Raji (cell line): ENCODE results near the gene HNRNPC.

ENCODE experiments used
- POLR2A ChIP-seq: IDR thresholded peaks from 2 replicates; pipeline ENCODE4 v1.6.1; 2011; ENCODE audit warnings: low read depth, low read length, control low read depth; ENCODE audit not compliant: insufficient read depth

Gene HNRNPC

DNA sequence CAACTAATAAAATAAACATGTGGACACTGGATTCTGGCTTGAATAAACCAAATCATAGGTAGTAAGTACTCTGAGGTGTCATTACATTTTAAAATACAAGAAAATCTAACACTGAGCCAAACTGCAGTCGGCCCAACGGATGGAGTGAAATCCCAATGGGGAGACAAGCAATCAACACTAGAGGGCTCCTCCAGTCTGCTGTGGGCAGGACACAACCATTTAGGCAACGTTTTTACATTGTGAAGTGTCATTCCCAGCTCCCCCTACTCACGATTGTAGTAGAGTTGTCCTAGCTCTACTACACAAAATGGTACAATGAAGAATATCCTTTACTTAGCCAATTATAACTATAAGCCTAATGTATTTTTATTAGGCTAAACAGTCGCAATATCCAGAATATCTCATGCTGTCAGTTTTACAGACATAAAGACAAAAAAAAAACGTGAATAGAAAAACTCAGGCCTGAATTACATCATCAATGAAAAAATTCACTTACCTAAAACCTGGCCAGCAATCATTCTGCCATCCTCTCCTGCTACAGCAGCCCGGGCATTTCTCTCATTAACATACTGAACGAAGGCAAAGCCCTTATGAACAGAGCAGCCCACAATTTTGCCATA, 35.7 kb downstream of the HNRNPC start:
- TF ChIP-seq POLR2A: no peak

DNA sequence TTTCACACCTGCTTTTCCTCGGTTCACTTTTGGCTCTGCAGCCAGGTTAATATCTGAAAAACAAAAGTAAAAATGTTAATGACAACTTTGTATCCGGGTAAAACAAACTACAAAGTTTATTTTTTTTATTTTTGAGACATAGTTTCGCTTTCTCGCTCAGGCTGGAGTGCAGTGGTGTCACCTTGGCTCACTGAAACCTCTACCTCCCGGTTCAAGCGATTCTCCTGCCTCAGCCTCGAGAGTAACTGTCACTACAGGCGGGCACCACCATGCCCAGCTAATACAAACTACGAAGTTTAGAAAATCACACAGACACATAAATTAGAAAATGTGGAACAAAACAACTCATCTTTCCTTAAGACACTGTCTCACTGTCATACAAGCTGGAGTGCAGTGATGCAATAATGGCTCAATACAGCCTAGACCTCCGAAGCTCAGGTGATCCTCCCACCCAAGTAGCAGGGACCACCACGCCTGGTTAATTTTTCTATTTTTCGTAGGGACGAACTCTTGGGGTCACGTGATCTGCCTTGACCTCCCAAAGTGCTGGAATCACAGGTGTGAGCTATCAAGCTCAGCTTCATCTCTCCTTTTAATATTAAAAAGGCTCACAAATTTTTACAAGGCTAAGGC, 38.1 kb downstream of the HNRNPC start:
- TF ChIP-seq POLR2A: no peak

DNA sequence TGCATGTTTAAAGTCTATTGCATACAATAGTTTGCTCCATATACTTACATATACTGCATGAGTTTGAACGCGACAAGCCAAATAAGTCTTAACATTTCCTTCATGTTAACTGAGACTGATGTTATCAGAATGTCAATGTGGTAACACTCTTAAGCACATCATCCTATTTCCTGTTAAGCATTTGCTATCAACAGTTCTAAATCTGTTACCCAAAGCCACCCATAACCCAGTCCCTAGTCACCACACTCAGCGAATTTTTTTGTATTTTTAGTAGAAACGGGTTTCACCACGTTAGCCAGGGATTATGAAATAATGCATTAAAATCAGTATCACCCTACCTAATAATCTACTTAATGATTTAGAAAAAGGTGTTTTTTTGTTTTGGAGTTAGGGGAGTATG, 39.4 kb downstream of the HNRNPC start:
- no peak for TF ChIP-seq POLR2A

DNA sequence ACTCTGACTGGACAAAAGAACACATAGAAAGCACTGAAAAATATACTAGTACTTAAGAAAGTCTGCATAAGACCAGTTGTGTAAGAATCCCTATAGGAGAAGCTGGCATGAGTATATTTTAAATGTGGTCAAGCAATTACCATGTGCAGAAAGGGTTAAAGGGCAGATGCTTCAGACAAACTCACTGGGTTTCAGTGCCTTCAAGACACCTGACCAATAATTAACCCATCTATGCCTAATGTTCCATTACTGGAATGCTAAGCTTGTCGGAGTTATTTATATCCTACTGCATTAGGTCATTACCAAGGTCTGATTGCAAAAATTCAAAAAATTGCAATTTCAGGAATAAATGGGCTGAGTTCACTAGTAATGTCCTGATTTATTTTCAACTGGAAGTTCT, 41.3 kb downstream of the HNRNPC start:
- TF ChIP-seq POLR2A: no peak

DNA sequence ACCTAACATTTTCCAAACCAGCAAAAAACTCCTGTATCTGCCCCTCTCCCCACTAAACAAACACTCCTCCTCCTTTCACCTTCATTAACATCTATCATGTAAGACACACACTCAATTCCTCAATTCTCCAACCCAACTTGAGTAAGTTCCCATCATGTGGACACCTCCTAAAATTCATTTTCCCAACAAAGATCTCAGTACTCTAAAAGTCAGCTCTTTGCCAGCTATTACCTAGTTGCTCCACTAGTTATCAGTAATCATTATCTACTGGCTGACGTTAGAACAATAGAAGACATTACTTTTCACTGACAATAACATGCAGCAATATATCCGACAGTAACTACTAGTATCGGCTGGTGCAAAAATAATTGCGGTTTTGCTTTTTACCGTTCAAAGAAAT, 42.1 kb downstream of the HNRNPC start:
- TF ChIP-seq POLR2A: no peak

DNA sequence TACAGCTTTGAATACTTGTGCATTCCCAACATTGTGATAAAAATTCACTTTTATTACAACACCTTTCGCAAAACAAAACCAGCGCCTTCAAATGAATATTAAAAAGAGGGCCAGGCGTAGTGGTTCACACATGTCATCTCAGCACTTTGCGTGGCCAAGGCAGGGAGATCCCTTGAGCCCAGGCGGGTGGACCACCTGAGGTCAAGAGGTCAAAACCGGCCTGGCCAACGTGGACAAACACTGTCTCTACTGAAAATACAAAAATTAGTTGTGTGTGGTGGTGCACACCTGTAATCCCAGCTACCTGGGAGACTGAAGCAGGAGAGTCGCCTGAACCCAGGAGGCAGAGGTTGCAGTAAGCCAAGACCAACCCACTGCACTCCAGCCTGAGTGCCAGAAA, 42.8 kb downstream of the HNRNPC start:
- TF ChIP-seq POLR2A: no peak

DNA sequence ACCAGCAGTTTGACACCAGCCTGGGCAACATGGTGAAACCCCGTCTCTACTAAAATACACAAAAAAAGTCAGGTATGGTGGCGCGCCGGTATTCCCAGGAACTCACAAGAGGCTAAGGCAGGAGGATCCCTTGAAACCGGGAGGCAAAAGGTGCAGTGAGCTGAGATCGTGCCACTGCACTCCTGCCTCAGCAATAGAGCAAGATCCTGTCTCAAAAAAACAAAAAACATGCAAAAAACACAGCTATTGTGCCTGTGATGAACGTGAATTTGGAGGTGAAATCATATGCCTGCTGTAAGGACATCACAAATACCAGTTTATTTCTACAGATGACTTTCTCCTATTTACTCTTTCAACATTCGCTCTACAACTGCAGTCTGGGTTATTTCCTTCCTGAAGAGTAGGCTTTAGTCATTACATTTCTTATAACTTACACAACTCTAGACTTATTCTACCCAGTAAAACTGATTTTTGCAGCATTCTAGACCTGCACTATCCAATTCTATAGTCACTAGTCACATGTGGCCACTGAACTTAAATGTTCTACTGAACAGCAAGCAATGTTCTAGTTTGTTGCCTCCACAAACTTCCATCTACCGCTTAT, 48.3 kb downstream of the HNRNPC start:
- TF ChIP-seq POLR2A: no peak

DNA sequence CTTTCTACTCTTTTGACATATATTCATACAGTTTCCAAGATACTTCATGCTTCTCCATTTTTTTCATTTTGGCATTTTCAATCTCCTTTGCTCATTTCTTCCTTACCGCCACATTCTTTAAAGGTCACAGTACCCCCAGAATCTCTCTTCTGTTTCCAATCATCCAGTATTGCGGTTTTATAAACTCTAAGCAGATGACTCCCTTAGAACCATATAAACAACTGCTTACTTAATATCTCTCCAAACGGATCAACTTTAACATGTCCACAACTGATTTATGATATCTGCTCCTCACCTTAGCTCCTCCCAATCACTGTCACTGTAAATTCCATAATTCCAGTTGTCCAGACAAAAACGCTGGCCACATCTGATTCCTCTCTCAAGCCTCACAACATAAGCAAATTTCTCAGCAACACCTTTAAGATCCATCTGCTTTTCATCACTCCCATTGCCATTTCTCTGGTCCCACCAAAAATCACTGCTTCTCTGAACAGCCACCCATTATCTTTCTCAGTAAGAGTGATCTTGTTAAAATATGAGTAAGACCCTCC, 49.6 kb downstream of the HNRNPC start:
- no peak for TF ChIP-seq POLR2A

DNA sequence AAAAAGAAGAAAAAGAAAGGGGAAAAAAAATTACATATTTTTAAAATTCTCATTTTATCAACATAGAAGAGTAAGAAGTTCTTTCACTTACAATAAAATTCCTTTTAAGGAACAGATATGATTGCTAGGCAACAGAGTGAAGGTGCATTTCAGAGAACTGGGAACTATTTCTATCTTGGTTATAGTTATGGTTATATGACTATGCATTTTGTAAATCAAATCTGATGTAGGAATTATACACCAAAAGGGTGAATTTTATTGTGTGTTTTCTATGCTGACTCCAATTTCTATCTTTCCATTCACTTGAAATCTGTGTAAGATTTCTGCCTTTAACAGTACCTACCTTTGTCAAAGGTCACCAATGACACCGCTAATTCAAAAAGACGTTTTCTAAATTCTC, 50.1 kb downstream of the HNRNPC start:
- no peak for TF ChIP-seq POLR2A

DNA sequence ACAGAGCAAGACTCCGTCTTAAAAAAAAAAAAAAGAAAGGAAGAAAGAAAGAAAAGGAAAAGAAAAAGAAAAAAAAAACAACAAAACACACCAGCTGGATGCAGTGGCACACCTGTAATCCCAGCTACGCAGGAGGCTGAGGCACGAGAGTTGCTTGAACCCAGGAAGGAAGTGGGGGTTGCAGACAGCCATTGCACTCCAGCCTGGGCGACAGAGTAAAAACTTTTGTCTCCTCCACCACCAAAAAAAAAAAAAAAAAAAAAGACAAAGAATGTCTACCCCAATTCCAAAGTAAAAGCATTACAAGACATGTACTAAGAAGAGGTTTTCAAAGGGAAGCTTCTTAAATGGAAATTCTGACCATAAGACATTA, 53.4 kb downstream of the HNRNPC start:
- TF ChIP-seq POLR2A: no peak

DNA sequence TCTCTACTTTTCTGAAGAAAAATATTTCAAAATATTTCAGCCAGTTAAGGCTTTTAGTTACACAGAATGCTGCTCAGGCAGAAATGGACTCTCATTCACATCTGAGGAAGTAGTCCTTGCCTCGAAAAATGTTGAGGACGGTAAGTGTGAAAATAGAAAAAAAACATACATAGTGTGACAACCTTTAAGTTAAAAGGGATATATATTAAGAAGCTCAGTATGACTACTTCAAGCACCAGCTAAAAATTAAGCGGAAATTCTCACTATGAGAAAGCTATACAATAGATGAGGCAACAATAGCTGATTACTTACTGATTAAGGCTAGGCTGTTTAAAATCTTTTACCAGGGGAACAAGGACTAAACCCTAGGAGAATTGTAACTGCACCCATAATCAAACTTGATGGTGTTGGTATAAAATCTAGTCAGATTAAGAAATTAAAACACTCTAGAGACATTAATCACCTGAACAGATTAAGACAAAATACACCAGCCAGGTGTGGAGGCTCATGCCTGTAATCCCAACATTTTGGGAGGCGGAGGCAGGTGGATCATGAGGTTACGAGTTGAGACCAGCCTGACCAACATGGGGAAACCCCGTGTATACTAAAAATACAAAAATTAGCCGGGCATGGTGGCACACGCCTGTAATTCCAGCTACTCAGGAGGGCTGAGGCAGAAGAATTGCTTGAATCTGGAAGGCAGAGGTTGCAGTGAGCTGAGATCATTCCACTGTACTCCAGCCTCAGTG, 53.9 kb downstream of the HNRNPC start:
- no peak for TF ChIP-seq POLR2A

DNA sequence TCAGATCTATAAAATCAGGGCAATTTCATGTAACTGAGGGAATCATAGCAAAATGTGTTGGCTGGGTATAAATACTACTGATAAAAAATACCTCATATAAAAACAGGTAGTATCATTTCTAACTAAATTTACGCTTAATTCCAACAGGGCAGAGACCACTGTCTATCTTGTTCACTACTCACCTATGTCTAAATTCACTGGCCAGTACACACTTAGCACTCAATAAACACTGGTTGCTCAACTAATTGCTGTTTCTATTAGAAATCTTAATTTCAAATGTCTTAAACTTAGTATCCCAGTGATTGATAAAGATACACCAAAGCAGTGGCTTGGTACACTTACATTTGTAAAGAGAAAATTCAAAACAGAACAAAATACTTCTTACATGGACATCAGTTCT, 55.6 kb downstream of the HNRNPC start:
- TF ChIP-seq POLR2A: no peak

DNA sequence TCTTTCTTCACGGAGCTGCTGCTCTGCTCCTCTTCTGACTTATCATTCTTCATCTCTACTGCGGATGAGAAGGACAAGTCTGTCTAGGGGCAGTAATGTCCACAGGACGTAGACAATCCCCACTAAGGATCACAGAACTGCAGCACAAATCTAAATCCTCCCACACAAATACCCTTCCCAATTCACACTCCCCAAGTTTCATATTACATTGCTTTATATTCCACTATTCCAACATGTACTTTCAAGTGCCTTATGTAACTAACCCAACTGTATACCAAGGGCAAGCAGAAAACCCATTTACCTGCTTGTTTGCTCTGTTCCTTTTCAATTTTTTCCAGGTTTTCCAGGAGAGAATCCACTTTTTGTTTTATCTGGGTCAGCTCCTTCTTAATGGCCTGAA, 57.7 kb downstream of the HNRNPC start:
- TF ChIP-seq POLR2A: no peak

DNA sequence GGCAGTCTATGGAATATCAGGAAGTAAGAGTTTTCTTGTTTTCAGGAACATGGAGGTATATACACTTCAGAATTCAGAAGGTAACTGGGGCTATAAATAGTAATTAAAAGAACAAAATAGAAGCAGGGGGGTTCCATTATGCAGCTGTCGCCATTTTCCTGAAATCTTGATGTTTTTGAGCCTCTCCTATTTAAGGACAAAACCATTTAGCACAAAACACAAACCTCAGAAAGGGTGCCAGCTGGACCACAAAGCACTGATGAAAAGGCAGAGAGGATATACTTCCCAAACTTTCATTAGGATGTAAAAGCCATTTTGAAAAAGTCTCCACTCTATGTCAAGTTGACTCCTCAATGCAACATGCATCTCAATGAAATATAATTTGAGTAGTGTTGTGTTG, 59.2 kb downstream of the HNRNPC start:
- TF ChIP-seq POLR2A: no peak

DNA sequence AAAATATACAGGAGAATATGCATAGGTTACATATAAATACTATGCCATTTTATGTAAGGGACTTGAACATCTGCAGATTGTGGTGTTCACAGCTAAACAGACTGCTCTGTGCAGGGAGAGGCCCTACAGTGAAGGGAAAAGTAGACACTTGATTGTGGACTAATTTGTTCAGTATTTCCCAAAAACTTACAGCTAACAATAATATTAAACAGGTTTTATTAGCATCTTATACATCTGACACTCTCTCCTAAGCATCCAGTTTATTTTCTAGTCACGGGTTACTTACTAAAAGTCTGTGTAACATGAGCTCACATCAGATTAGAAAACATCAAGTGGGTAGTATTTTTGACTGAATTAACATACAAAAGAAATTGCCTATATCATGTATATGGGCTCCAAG, 60.1 kb downstream of the HNRNPC start:
- no peak for TF ChIP-seq POLR2A

DNA sequence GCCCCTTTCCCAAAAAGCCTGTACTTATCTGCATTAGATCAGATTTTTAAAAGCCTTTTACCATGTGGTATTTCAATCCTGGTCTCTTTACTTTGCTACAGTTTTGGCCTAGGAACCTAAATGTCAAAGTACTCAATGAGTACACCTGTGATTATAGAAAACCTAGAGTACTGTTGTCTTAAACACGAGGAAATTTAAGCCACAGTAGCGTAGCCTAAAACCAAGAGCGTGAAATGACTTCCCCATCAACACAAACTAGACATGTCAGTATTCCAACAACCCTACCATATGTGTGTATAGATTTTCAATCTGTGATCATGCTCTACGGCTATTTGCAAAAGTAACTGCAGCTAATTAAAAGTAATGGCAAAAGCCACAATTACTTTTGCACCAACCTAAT, 60.7 kb downstream of the HNRNPC start:
- no peak for TF ChIP-seq POLR2A
